Measurements from ENCODE around the gene SEPTIN10.

DNA sequence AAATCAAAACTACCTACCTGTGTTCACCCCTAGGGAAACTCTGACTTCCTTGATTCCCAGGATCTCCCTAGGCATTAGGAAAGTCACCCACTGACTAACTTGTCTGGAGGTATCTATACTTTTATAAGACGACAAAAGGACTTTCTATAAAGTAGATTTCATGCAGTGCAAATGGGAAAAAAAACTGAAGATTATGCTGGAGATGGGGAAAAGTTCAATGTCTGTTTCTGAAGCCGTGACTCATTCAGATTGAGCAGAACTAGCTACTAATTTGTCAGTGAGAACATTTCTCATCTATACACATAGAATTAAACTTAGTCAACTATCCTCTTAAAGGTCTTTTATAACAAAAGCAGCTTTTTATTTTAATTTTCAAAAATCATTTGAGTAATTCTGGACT, 6.0 kb downstream of the SEPTIN10 start:
- TF ChIP-seq ZNF512 (tag; IDR thresholded peaks at IDR 0.05), result no peak
- TF ChIP-seq MCM3 (IDR thresholded peaks at IDR 0.05), result no peak
- no peak for TF ChIP-seq CBX5 (IDR thresholded peaks at IDR 0.05; ENCODE audit: borderline replicate concordance, low read depth)
- TF ChIP-seq, protein P1, sequence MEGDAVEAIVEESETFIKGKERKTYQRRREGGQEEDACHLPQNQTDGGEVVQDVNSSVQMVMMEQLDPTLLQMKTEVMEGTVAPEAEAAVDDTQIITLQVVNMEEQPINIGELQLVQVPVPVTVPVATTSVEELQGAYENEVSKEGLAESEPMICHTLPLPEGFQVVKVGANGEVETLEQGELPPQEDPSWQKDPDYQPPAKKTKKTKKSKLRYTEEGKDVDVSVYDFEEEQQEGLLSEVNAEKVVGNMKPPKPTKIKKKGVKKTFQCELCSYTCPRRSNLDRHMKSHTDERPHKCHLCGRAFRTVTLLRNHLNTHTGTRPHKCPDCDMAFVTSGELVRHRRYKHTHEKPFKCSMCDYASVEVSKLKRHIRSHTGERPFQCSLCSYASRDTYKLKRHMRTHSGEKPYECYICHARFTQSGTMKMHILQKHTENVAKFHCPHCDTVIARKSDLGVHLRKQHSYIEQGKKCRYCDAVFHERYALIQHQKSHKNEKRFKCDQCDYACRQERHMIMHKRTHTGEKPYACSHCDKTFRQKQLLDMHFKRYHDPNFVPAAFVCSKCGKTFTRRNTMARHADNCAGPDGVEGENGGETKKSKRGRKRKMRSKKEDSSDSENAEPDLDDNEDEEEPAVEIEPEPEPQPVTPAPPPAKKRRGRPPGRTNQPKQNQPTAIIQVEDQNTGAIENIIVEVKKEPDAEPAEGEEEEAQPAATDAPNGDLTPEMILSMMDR (IDR thresholded peaks at IDR 0.05 in 2 of 3, conservative IDR thresholded peaks at IDR 0.05 in 1 of 3; ENCODE audit: insufficient read depth in 2 of 3, low read depth in 1 of 3, low read length in 3 of 3), result no peak
- no peak for TF ChIP-seq TAF15 (IDR thresholded peaks at IDR 0.05; ENCODE audit: low read depth, low read length)
- TF ChIP-seq, protein P2, sequence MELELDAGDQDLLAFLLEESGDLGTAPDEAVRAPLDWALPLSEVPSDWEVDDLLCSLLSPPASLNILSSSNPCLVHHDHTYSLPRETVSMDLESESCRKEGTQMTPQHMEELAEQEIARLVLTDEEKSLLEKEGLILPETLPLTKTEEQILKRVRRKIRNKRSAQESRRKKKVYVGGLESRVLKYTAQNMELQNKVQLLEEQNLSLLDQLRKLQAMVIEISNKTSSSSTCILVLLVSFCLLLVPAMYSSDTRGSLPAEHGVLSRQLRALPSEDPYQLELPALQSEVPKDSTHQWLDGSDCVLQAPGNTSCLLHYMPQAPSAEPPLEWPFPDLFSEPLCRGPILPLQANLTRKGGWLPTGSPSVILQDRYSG (tag; conservative IDR thresholded peaks at IDR 0.05; ENCODE audit: low read depth), result no peak

All from K562 (cell line).